Suppressor macrophage treated with lipopolysaccharide for 1 hour (primary cell): Measurements from ENCODE around the gene COBL.
A peak's percentile ranks its signal among the peaks of the same experiment; 100 is the strongest.
"Not testable (repeated sequence)": the region's sequence is repeated elsewhere in the genome, so short reads cannot be mapped to it uniquely, and the experiment has no call there.

ENCODE experiments used
- DNase-seq, 3 donors: peaks; one replicate each; pipeline ENCODE4 v3.0.0-alpha.2; 2020 to 2022

COBL gene

GRCh38 chr7:51229620-51230323 lies 86.8 kb downstream of the COBL start:
- DNase-seq: no peak

DNA sequence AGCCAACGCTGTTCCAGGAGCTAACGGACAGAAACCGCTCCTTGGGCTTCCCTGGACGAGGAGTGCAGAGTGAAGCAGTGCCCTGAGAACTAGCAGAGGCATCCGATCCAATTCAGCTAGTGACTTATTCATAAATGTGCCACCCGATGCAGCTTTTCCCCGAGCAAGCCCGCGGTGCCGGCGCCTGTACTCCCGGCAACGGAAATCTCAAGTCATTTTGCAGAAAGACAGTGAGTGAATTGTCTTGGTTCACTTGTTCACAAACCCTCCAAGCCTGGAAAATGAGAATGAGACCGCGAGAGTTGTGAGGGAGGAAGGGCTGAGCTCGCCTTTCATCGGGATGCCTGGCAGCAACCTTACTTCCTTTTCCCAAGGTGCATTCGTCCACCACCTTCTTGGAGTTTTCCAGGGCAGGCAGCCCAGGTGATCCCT lies 87.5 kb downstream of the COBL start:
- no peak for DNase-seq

GRCh38 chr7:51228386-51228958 lies 88.1 kb downstream of the COBL start:
- DNase-seq: no peak

DNA sequence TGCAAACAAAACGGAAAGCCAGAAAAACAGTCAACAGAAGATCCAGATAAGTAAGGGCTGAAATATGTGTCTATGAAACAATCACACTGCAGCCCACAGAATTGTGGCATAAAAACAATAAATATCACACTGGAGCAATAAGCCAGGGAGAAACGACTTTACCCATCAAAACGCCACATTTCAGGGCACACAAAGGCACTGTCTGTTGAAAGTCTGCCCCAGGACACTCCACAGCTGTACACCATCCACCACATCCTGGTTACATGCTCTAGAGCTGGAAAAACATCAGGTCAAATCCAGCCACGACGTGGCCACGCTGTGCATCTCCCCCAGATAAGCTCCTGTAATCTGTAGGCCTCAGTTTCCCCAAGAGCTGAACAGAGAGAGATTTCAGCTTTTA lies 88.7 kb downstream of the COBL start:
- no peak for DNase-seq

- no peak for DNase-seq
Observed at GRCh38 chr7:51226916-51227535, 89.6 kb downstream of the COBL start.

DNA sequence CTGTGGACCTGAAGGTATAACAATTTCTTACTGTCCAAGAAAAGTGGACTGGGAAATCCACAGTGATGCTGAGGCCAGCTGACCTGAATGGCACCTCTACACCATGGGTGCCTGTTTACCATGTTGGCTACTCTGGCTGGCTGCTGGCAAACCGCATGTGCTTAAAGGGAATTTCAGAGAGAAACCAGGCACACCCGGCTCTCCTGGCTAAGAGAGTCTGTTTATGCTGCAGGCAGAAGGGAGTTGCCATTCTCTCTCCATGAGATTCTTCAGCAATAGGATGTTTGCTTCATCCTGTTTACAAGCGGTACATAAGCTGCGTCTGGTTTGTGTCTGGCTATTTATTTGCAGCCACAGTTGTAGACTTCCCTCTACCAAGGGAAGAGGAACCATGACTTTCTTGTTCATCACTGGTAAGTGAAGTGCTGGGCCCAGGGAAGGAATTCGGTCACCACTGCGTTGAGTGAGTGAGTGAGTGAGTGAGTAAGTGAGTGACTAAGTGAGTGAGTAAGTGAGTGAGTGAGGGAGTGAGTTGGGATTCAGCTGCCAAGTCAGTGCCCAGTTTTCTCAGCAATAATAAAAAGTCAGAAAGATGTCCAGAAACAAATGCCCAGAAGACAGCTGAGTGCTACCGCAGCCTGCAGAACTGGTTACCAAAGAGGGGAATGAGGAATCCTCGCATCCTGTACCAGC lies 90.4 kb downstream of the COBL start:
- peak; percentile 1 to 31 (median 13) for DNase-seq

- DNase-seq: no peak
Observed at GRCh38 chr7:51224811-51225595, 91.6 kb downstream of the COBL start.

- no peak for DNase-seq
Observed at GRCh38 chr7:51223505-51223904, 93.1 kb downstream of the COBL start.

DNA sequence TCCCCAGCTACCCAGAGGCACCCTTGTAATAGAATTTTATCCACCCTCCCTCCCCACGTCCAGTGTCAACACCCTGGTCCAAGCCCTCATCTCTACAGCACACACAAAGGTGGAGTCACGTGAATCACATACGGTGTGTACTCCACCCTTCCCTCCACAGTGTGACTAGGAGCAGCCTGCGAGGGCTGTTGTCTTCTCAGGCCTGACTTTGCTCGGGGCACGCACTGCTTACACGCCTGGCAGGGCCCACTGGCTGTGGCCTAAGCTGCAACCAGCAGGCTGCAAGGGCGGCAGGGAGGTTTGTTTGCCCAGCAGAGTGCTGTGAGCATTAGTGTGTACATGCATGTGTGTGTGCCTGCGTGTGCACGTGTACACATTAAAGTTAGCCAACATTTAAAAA lies 93.7 kb downstream of the COBL start:
- no peak for DNase-seq

DNA sequence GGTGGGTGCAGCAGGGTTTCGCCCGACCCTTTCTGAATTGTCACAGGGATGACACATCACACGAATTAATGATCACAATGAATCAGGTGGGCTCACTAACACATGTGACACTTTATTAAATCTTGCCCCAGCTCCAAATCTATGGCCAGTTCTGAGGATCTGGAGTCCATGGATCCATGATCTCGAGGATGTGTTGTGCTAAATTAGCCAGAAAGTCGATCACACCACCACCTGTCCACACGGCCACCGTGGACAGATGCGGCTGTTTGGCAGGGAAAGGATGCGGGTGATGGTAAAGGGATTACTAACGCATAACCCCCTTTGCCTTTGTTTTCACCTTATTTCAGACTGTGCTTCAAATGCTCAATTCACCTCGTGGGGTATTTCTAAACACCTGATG lies 96.4 kb downstream of the COBL start:
- DNase-seq: no peak

DNA sequence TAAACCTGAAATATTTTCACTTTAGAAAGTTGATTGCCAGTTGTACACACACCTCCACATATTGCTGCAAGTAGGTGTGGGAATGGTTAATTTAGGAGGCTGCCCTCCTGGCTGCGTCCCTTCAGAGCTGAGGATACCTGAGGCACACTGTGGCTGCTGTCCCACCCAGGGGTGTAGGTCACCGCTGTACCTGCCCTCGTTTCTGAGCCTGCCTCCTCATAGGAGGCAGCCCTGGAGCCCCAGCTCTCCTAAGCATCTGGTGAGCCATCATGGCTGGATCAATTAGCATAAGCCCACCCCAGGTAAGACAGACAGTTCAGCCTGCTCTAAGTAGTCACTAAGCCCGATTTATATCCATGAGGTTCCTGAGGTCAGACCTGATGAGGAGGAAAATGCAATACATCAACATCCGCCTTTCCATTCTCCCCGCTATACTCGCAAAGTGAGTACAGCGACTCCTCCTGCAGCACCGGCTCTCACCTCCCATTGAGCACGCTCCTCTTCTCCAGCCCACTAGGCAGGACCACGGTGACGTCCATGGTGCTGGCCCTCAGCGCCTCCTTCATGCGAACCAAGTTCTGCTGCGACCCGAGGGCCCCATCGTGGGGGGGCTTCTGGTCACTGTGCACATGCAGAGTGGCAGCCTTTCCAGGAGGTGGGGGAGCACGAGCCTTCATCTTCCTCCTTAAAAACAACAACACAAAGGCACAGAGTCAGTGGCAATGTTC lies 97.2 kb downstream of the COBL start:
- DNase-seq: no peak

- DNase-seq: no peak
Observed at GRCh38 chr7:51217804-51218203, 98.8 kb downstream of the COBL start.

- DNase-seq: no peak
Observed at GRCh38 chr7:51214098-51214497, 102.5 kb downstream of the COBL start.

DNA sequence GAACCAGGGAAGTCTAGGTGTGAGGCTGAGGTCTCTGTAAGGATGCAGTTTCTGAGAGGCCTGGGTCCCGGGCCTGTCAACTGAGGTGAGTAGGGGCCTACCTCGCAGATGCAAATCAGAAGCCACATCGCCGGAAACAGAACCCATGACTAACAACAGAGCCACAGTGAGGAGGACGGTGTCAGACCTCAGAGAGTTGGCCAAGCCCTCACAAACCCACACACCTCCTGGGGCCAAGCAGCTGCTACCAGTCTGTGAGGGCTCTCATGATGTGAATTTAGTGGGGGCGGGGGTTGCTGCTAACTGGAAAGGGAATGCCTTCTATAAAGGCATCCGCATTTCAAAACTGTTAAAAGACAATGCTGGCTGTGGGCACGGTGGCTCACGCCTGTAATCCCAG lies 103.0 kb downstream of the COBL start:
- DNase-seq: no peak

DNA sequence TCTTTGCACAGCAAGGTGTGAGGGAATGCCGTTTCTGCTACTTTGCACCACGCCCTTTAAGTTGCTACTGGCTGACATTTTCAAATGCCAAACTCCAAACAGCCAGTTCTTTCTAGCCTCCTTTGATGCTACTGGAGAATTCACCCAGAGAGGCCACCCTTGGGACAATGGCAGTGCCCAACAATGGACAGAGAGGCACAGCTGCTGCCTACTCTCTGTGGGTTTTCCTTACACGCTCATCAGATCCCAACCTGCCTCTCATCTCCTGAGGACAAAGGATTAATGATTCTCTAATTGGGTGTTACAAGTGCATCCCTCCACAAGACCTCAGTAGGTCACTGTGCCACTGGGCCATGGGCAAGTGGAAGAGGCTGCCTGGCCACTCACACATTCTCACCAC lies 105.8 kb downstream of the COBL start:
- no peak for DNase-seq

GRCh38 chr7:51209426-51209825 lies 107.2 kb downstream of the COBL start:
- DNase-seq: no peak

DNA sequence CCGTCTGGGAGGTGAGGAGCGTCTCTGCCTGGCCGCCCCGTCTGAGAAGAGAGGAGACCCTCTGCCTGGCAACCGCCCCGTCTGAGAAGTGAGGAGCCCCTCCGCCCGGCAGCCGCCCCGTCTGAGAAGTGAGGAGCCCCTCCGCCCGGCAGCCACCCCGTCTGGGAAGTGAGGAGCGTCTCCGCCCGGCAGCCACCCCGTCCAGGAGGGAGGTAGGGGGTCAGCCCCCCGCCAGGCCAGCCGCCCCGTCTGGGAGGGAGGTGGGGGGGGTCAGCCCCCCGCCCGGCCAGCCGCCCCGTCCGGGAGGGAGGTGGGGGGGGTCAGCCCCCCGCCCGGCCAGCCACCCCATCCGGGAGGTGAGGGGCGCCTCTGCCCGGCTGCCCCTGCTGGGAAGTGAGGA lies 108.5 kb downstream of the COBL start:
- not testable (repeated sequence) for DNase-seq

DNA sequence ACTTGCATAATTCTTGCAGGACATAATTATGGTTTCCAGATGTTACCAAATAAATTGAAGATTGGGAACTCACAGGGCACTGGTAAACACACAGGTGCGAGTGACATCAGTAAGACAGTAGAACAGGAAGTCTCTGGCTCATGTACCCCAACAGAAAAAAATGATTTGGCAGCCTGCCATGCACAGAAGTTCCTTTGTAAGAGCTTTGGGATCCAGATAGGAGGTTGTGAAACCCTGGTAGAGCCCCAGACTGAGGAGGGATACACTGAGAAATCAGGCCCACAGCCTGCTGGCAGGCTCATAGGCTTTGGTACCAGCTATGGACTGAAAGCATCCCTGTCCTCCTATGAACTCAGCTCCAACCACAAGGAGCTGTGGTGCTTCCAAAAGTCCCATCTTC lies 118.0 kb downstream of the COBL start:
- no peak for DNase-seq

- no peak for DNase-seq
Observed at GRCh38 chr7:51190969-51191368, 125.6 kb downstream of the COBL start.

DNA sequence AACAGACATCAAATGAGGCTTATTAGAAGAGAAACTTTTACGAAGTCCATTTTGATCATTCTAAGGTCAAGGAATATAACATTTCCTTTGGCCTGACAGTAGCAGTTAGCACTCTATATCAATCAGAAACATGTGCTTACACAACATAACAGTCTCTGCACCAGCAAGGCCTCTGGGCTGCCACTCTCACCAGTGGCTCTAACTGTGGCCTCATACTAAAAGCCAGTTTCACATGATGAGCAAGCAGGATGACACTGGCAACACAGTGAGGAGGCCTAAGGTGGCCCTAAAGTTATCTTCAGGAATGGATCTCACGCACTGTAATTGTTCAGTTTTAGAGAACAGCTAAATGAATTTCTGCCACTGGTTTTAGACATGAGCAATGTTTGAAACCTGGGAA lies 126.8 kb downstream of the COBL start:
- no peak for DNase-seq

DNA sequence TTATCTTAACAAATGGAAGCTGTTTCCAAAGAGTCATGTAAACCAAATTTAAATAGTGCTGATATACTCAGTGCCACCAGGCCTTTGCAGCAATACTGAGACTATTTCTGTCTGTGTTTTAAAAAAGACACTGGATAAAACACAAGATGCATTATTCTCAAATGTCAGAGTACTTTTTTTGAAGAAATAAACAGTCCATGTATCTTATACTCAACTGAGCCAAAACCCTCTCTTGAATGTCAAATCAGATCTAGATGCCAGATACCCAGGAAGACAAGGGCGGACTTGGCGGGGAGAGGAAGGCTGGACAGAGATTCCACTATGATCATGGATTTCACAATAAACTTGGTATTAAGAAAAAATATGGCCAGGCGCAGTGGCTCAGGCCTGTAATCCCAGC lies 127.6 kb downstream of the COBL start:
- DNase-seq: no peak

DNA sequence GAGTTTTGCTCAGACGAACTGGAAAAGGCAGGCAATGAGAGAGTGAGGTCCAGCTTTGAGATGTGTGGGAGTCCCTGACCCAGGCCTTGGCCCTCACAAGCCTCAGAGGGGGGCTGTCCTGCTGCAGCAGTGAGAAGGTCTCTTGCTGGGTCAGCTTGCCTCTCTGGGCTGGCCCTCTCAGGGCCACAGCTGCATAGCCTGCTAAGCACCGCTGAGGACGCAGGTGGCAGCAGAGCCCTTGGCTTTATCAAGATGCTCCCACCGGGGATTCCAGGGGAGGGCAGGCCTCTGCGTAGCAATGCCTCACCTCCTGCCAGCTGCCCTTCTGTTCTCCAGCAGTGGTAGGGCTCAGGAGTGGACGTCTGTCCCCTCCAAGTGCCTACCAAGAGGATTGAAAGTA lies 128.7 kb downstream of the COBL start:
- DNase-seq: no peak
